ACHN (cell line): ENCODE measurements around the gene SGIP1.
"Not testable (repeated sequence)": the region's sequence is repeated elsewhere in the genome, so short reads cannot be mapped to it uniquely, and the experiment has no call there.

ENCODE experiments used
- DNase-seq: peaks from one replicate; pipeline ENCODE4 v3.0.0-alpha.2; 2015
- in situ Hi-C: cut with HindIII; loops from 2 replicates; pipeline ENCODE4 v1.10.0; 2017; ENCODE audit warnings: low sequenced_read_pairs, low pct_ligation_motif_present, low pct_unique_long_range_greater_than_20kb

SGIP1 gene

DNA sequence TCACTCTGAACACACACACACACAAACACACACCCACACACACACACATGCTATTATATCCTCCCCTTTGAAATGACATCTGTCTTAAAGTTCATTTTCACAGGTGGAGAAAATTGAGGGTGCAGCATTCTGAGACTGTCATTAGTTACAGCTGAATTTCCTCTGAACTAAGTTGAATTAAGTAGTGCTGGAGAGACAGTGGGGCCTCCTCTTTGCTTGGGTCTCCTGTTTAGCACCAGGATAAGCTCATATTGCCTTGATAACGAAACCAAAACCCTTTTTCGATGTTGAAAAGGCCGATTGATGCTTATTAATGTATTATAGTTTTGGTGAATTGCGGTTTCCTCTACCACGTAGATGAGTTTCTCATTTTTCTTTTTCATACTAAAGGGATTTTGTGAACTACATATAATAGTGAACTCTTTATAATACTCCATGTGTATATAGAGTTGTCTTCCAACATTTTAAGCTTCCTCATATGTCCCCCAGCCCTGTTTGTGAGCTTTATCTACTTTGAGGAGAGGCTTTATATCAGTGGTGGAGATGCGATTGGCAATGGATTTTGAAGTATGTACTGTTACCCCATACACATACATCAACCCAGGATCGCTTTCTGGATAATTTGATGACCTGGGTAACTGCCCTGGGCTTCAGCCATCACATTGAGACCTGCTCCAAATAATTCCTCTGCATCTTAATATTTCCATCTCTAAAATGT is 235.7 kb downstream of the SGIP1 start:
- no peak for DNase-seq
- in situ Hi-C loops: no loop called here

GRCh38 chr1:66770240-66770639 is 236.3 kb downstream of the SGIP1 start:
- in situ Hi-C loops: no loop called here
- DNase-seq: no peak

DNA sequence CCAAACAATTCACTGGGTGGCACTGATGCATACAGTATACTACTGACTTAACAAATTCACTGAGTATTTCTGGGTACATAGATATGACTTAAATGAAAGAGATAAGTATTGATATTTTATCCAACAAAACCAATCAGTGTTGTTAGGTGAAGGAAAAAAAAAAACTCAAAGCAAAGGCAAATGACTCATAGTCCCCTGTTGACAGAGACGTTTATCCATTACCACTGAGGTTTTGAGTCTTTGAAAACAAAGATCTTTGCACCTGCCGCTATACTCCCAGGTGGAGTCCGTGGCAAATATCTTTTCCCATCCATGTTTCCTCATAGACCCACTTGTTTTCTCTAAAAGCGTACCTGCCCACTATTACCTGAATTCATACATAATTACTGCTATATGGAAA is 236.7 kb downstream of the SGIP1 start:
- in situ Hi-C loops: no loop called here
- DNase-seq: no peak

- DNase-seq: no peak
- in situ Hi-C loops: no loop called here
Observed at GRCh38 chr1:66773227-66773626, 239.3 kb downstream of the SGIP1 start.

GRCh38 chr1:66774438-66774837 is 240.5 kb downstream of the SGIP1 start:
- in situ Hi-C loops: no loop called here
- DNase-seq: no peak

- no peak for DNase-seq
- in situ Hi-C loops: no loop called here
Observed at GRCh38 chr1:66775646-66776045, 241.7 kb downstream of the SGIP1 start.

DNA sequence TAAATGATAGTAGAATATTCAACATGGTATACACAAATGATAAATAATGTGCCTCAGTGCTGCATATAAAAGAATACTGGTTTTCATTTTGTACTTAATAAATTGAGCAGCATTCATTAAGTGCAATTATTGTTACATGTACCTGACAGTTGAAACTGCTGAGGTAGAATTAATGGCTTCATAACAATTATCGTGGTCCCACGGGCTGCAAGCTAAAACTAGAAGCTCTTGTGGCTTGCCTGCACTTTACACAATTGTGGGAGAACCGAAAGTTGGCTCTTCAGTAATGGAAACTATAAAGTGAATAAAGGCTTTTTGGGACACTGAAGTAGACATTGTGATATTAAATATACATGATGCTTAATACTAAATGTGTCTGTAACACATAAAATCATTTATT is 243.9 kb downstream of the SGIP1 start:
- in situ Hi-C loops: no loop called here

DNA sequence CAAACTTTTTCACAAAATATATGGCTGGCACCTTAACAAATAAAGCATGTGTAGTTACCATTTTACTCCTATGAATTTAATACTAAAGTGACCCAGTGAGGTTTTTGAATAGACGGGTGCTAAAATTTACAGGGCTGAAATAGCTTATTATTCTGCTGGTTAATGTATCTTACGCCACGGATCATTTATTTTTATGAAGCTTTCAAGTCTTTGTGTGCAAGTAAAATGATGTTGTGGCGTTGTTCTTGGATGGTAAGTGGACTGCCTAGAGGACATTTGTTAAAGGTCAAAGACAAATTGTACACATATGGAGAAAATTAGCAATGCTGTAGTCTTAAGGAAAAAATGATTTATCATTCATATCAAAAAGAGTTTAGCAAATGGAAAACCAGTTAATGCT is 244.3 kb downstream of the SGIP1 start:
- DNase-seq: no peak

More for the DNA sequence above, 243.9 kb downstream of the SGIP1 start:
- no peak for DNase-seq

GRCh38 chr1:66778969-66779368 is 245.0 kb downstream of the SGIP1 start:
- no peak for DNase-seq
- in situ Hi-C loops: no loop called here

More for the DNA sequence above, 244.3 kb downstream of the SGIP1 start:
- in situ Hi-C loops: no loop called here

GRCh38 chr1:66779475-66780078 is 245.6 kb downstream of the SGIP1 start:
- in situ Hi-C loops: no loop called here
- no peak for DNase-seq

DNA sequence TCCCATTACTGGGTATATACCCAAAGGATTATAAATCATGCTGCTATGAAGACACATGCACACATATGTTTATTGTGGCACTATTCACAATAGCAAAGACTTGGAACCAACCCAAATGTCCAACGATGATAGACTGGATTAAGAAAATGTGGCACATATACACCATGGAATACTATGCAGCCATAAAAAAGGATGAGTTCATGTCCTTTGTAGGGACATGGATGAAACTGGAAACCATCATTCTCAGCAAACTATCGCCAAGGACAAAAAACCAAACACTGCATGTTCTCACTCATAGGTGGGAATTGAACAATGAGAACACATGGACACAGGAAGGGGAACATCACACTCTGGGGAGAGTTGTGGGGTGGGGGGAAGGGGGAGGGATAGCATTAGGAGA is 251.8 kb downstream of the SGIP1 start:
- in situ Hi-C loops, DNase-seq: not testable (repeated sequence)

GRCh38 chr1:66787641-66788040 is 253.7 kb downstream of the SGIP1 start:
- in situ Hi-C loops: no loop called here
- no peak for DNase-seq

DNA sequence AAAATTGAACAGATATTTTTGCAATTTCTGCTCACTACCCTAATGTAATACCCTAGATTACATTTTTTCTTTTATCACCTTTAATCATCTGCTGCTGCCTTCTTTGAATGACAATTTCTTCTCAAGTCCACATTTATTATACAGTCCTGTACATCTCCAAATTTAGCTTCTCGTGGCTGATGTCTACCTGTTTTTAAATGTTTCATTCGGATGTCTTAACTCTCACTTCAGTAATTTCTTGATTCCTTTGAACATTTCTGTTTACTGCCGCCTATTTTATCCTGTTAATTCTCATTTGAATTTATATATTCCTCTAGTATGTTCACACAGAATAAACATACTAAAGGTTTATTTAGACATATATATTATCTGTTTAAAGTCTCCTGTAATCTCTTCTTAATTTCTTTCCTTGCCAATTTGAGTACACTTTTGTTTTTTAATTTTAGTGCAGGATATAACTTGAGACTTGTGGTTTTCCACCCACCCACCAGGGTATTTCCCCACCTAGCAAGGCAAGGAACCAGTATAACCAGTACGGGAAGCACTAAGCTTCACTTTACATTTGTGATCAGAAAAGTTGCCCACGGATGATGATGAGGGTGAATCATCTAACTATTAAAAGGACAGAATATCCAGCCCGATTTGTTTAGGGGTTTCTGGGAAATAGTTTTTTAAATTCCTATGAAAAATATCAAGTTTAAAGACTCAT is 254.4 kb downstream of the SGIP1 start:
- DNase-seq: no peak
- in situ Hi-C loops: no loop called here

- in situ Hi-C loops: no loop called here
- DNase-seq: no peak
Observed at GRCh38 chr1:66791621-66792610, 258.0 kb downstream of the SGIP1 start.

GRCh38 chr1:66795839-66796238 is 261.9 kb downstream of the SGIP1 start:
- in situ Hi-C loops, DNase-seq: not testable (repeated sequence)
